ENCODE results near the gene SDK1. TPM values are rescaled to one million over a fixed set of nuclear protein-coding genes. Genes with fewer than 3 reads are reported as not detected.

Gene SDK1
- total and polyA plus RNA-seq, 2 experiments from 2014 or later: 4.1 to 16.5 TPM

- no peak for DNase-seq (ENCODE audit: low read depth in 1 of 2, low spot score in 1 of 2)
- no peaks in the 10 kb centered on the region for H3K9me3 ChIP-seq (ENCODE audit: low read depth)
- no peak overlapping the region for H3K4me3 ChIP-seq
- H3K27me3 ChIP-seq: no peaks in the 10 kb centered on the region
- H3K36me3 ChIP-seq: no peaks in the 10 kb centered on the region
- H3K27ac ChIP-seq: no peak overlapping the region
- no peak for TF ChIP-seq CTCF (IDR thresholded peaks at IDR 0.05; ENCODE audit: low read depth, low read length)
- no peaks in the 10 kb centered on the region for H3K4me1 ChIP-seq (ENCODE audit: low read depth)
Observed at GRCh38 chr7:4084271-4084670, 783.2 kb downstream of the SDK1 start.

- Histone ChIP-seq H3K27me3 (no peaks in the 10 kb centered on the region), H3K27ac (no peak overlapping the region)
- TF ChIP-seq CTCF (IDR thresholded peaks at IDR 0.05; ENCODE audit: low read depth, low read length): no peak
Observed at GRCh38 chr7:4085937-4086691, 785.1 kb downstream of the SDK1 start.

DNA sequence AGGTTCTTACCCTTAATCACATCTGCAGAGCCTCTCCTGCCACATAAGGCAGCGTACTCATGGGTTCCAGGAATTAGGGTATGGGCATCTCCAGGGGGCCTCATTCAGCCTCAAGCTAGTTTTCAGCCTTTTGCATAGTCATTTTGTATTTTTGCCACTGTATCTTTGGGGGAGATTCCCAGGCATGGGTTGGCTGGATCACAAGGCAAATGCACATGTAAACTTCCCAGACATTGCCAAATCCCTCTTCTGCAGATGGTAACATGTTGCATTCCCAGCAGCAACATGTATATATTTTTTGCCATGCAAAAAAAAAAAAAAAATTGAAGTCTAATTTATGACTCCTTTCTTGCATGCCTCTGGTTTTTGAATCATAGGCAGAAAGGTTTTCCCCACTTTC is 785.7 kb downstream of the SDK1 start:
- H3K27me3 ChIP-seq: no peaks in the 10 kb centered on the region
- no peaks in the 10 kb centered on the region for H3K36me3 ChIP-seq
- H3K9me3 ChIP-seq (ENCODE audit: low read depth): no peaks in the 10 kb centered on the region
- no peak overlapping the region for H3K4me3 ChIP-seq
- no peaks in the 10 kb centered on the region for H3K4me1 ChIP-seq (ENCODE audit: low read depth)
- DNase-seq (ENCODE audit: low read depth in 1 of 2, low spot score in 1 of 2): no peak
- no peak overlapping the region for H3K27ac ChIP-seq
- no peak for TF ChIP-seq CTCF (IDR thresholded peaks at IDR 0.05; ENCODE audit: low read depth, low read length)

More at GRCh38 chr7:4085937-4086691, 785.1 kb downstream of the SDK1 start:
- Histone ChIP-seq H3K36me3 (no peaks in the 10 kb centered on the region), H3K4me1 (ENCODE audit: low read depth) (no peaks in the 10 kb centered on the region), H3K4me3 (no peak overlapping the region), H3K9me3 (ENCODE audit: low read depth) (no peaks in the 10 kb centered on the region)
- no peak for DNase-seq (ENCODE audit: low read depth in 1 of 2, low spot score in 1 of 2)

DNA sequence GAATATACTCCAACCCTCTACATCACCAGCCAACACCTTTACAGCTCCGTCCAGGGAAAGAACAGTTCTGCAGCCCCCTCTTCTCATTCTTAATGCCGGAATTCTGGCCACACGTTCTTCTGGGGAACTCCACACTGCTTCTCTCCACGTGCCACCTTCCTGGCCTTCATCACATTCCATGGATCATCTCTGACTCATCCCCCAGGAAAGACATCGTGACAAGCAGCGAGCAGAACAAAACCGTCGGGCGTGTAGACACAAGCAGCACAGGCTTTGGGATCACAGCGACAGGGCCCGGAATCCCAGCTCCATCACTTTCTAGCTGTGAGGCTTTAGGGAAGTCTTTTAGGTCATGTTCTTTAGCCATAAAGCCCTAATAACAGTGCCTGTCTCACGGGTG is 790.7 kb downstream of the SDK1 start:
- H3K9me3 ChIP-seq (ENCODE audit: low read depth): no peaks in the 10 kb centered on the region
- no peaks in the 10 kb centered on the region for H3K36me3 ChIP-seq
- H3K27me3 ChIP-seq: no peaks in the 10 kb centered on the region
- no peak overlapping the region for H3K4me3 ChIP-seq
- no peak for TF ChIP-seq CTCF (IDR thresholded peaks at IDR 0.05; ENCODE audit: low read depth, low read length)
- H3K27ac ChIP-seq: no peak overlapping the region
- H3K4me1 ChIP-seq (ENCODE audit: low read depth): no peaks in the 10 kb centered on the region
- no peak for DNase-seq (ENCODE audit: low read depth in 1 of 2, low spot score in 1 of 2)

GRCh38 chr7:4093035-4093434 is 792.0 kb downstream of the SDK1 start:
- Histone ChIP-seq H3K27me3 (no peaks in the 10 kb centered on the region), H3K9me3 (ENCODE audit: low read depth) (no peaks in the 10 kb centered on the region), H3K36me3 (no peaks in the 10 kb centered on the region), H3K4me1 (ENCODE audit: low read depth) (no peaks in the 10 kb centered on the region), H3K27ac (no peak overlapping the region), H3K4me3 (no peak overlapping the region)
- TF ChIP-seq CTCF (IDR thresholded peaks at IDR 0.05; ENCODE audit: low read depth, low read length): no peak
- no peak for DNase-seq (ENCODE audit: low read depth in 1 of 2, low spot score in 1 of 2)
